Measurements from ENCODE around the gene ZNF683.

ZNF683 gene

GRCh38 chr1:26357121-26357602 lies 15.4 kb downstream of the ZNF683 start:
- no peak for DNase-seq

DNA sequence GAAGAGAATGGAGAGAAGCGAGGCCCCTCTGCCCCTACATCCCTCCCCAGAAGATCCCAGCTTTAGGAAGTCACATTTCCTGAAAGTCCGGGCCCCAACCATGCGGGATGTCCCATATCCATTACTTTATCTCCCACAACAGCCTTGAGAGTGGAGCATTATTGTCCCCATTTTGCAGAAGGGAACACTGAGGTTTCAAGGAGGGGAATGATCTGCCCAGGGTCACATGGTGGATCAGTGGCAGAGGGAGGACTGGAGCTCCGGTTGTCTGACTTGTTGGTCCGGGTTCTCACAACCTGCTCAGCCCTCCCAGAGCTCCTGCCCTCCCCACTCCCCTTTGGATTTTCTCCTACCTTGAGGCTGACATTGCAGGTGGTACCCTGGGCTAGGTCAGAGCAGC lies 16.4 kb downstream of the ZNF683 start:
- no peak for DNase-seq

GRCh38 chr1:26354972-26355371 lies 17.6 kb downstream of the ZNF683 start:
- no peak for DNase-seq

GRCh38 chr1:26353976-26354820 lies 18.4 kb downstream of the ZNF683 start, which contains the start of gene CRYBG2:
TSS of gene CRYBG2 (minus strand) at chr1:26354130. CDS start at chr1:26346657, 7,473 bp downstream.
- no peak for DNase-seq

GRCh38 chr1:26353210-26353859 lies 19.2 kb downstream of the ZNF683 start:
- no peak for DNase-seq

- DNase-seq: no peak
Observed at GRCh38 chr1:26352338-26352679, 20.2 kb downstream of the ZNF683 start.

- DNase-seq: no peak
Observed at GRCh38 chr1:26351590-26352337, 20.8 kb downstream of the ZNF683 start.

- no peak for DNase-seq
Observed at GRCh38 chr1:26350701-26351589, 21.6 kb downstream of the ZNF683 start.

DNA sequence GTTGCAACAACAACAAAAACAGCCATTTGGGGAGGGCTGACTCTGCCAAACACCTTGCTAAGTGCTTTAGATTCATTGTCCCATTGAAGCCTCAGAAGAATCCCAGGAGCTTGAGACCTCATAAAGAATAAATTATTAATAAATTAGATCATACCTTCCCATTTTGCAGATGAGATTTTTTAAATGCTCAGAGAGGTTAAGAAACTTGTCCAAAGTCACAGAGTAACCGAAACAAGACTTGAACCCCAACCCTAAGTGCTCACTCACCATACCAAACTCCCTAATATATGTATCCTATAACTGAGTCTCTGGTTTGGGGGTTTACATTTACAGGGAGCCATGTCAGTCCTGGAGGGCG lies 22.2 kb downstream of the ZNF683 start:
- no peak for DNase-seq

- no peak for DNase-seq
Observed at GRCh38 chr1:26349877-26350244, 22.7 kb downstream of the ZNF683 start.

DNA sequence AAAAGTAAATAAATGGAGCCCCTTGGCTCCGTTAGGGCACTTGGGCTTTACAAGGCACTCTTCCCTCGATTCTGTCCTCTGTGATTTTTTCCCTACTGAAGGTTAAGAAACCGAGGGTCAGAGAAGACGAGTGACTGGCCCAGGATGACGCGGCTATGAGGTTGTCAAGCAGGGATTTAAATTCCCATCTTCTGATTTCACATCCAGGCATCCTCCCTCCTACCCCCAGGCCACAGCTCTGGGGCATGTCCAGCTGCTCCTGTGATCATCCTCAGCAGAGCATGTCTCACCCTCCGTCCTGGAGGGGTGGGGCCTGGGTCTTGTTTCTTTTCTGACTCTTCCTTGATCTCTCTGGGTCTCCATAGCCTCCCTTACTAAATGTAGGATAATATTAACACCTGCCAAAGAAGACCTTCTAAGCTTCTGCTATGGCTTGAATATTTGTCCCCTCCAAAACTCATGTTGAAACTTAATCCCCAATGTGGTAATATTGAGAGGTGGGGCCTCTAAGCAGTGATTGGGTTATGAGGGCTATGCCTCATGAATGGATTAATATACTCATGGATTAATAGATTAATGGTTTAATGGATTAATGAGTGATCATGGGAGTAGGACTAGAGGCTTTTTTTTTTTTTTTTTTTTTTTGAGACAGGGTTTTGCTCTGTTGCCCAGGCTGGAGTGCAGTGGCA lies 23.2 kb downstream of the ZNF683 start:
- DNase-seq: no peak

- no peak for DNase-seq
Observed at GRCh38 chr1:26346274-26347033, 26.1 kb downstream of the ZNF683 start.

- DNase-seq: no peak
Observed at GRCh38 chr1:26345718-26346117, 26.8 kb downstream of the ZNF683 start.

DNA sequence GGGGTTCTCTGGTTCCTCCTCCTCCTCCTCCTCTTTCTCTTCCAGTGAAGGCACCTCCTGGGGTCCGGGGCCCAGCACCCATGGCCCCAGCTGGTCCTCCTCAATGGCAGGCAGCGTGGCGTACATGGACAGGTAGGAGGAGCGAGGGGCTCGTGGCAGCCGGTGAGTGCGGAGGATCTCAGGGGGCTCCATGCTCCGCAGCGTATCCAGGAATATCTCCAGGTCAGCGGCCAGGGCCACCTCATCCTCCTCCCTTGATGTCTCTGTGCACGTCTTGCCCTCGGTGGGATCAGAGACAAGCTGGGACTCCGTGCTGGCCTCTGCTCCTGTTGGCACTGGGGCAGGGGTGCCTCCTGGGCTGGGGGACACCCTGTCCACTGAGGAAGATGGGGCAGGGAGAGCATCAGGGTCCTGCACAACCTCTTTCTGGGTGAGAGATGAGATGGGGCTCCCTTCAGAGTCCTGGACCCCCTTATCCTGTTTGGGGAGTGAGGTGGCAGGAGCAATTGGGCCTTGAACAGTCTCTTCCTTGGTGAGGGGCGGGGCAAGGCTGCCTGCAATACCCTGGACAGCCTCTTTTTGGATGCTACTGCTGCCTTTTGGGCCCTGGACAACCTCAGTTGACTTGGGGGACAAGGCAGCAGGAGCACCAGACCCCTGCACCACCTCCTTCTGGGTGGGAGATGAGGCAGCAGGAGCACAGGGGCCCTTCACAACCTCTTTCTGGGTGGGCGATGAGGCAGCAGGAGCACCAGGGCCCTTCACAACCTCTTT lies 28.2 kb downstream of the ZNF683 start:
- no peak for DNase-seq

DNA sequence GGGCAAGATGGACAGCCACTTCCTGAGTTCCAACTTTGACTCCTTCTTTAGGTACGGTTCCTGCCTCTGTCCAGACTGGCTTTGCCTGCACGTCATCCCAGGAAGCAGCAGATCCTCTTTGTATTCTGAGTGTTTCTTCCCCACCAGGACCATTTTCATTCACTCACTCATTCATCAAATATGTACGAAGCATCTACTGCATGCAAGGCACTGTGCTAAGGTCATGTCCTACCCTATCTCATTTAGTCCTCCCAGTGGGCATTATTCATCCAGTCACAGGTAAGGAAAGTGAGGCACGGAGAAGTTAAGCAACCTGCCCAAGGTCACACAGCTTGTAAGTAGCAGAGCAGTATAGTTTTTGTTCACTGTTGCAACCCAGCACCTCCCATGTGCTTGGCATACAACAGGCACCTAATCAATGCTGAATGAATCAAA lies 32.5 kb downstream of the ZNF683 start:
- DNase-seq: no peak

DNA sequence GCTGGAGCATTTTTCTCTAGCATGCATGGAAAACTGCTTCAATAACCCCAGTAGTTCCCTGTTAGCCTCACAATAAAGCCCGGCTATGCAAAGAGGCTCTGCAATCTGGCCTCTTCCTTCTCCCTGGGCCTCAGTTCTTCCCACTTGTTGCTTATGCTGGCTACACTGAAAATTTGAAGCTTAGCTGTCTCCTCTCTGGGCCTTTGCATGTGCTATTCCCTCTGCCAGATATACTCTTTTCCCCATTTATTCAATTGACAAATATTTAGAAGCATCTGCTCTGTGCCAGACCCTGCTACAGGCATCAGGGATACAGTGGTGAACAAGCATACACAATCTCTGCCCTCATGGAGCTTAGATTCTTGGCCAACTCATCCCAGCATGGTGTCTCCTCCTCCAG lies 33.9 kb downstream of the ZNF683 start:
- DNase-seq: no peak

GRCh38 chr1:26337625-26338024 lies 34.9 kb downstream of the ZNF683 start:
- DNase-seq: no peak

GRCh38 chr1:26337206-26337535 lies 35.4 kb downstream of the ZNF683 start:
- no peak for DNase-seq

- peak; percentile 55 to 78 (median 74) for DNase-seq
Observed at GRCh38 chr1:26336477-26337205, 35.9 kb downstream of the ZNF683 start.

Data from activated CD4-positive, CD25-positive, alpha-beta regulatory T cell (primary cell).